ENCODE data around the gene LIN9. TPM values are rescaled to one million over a fixed set of nuclear protein-coding genes. Genes with fewer than 3 reads are reported as not detected.

LIN9 gene
- total and polyA plus RNA-seq, 2 experiments from 2014 or later = 9.7 to 11.3 TPM

- Histone ChIP-seq H3K36me3 (peaks cover 18% of the 10 kb centered on the region), H3K9me3 (ENCODE audit: low read depth) (no peaks in the 10 kb centered on the region), H3K27ac (no peak overlapping the region), H3K4me1 (ENCODE audit: low read depth) (no peaks in the 10 kb centered on the region), H3K4me3 (no peak overlapping the region), H3K27me3 (no peaks in the 10 kb centered on the region)
- no peak for TF ChIP-seq CTCF (IDR thresholded peaks at IDR 0.05; ENCODE audit: low read depth, low read length)
- no peak for DNase-seq (ENCODE audit: low read depth in 1 of 2, low spot score in 1 of 2)
Measured at GRCh38 chr1:226281058-226281457, 27.9 kb downstream of the LIN9 start.

GRCh38 chr1:226279498-226279897 is 29.5 kb downstream of the LIN9 start:
- no peak overlapping the region for H3K27ac ChIP-seq
- no peak for DNase-seq (ENCODE audit: low read depth in 1 of 2, low spot score in 1 of 2)
- H3K4me3 ChIP-seq = no peak overlapping the region
- no peaks in the 10 kb centered on the region for H3K27me3 ChIP-seq
- TF ChIP-seq CTCF (IDR thresholded peaks at IDR 0.05; ENCODE audit: low read depth, low read length) = no peak
- H3K4me1 ChIP-seq (ENCODE audit: low read depth) = peaks cover 2% of the 10 kb centered on the region
- no peaks in the 10 kb centered on the region for H3K9me3 ChIP-seq (ENCODE audit: low read depth)
- H3K36me3 ChIP-seq = peaks cover 4% of the 10 kb centered on the region

GRCh38 chr1:226277897-226278296 is 31.1 kb downstream of the LIN9 start:
- Histone ChIP-seq H3K4me3 (no peak overlapping the region), H3K4me1 (ENCODE audit: low read depth) (peaks cover 18% of the 10 kb centered on the region), H3K27ac (peak overlapping the region; percentile 48), H3K27me3 (no peaks in the 10 kb centered on the region), H3K36me3 (peaks cover 3% of the 10 kb centered on the region), H3K9me3 (ENCODE audit: low read depth) (no peaks in the 10 kb centered on the region)
- TF ChIP-seq CTCF (IDR thresholded peaks at IDR 0.05; ENCODE audit: low read depth, low read length) = no peak
- DNase-seq (ENCODE audit: low read depth in 1 of 2, low spot score in 1 of 2) = no peak

- peaks cover 3% of the 10 kb centered on the region for H3K36me3 ChIP-seq
- no peak overlapping the region for H3K27ac ChIP-seq
- peaks cover 24% of the 10 kb centered on the region for H3K4me1 ChIP-seq (ENCODE audit: low read depth)
- no peaks in the 10 kb centered on the region for H3K27me3 ChIP-seq
- H3K9me3 ChIP-seq (ENCODE audit: low read depth) = no peaks in the 10 kb centered on the region
- no peak for DNase-seq (ENCODE audit: low read depth in 1 of 2, low spot score in 1 of 2)
- H3K4me3 ChIP-seq = no peak overlapping the region
- no peak for TF ChIP-seq CTCF (IDR thresholded peaks at IDR 0.05; ENCODE audit: low read depth, low read length)
Measured at GRCh38 chr1:226276987-226277386, 32.0 kb downstream of the LIN9 start.

- Histone ChIP-seq H3K27ac (peak overlapping the region; percentile 28), H3K4me1 (ENCODE audit: low read depth) (peaks cover 32% of the 10 kb centered on the region), H3K27me3 (no peaks in the 10 kb centered on the region), H3K9me3 (ENCODE audit: low read depth) (no peaks in the 10 kb centered on the region), H3K36me3 (peaks cover 3% of the 10 kb centered on the region), H3K4me3 (no peak overlapping the region)
- DNase-seq (ENCODE audit: low read depth in 1 of 2, low spot score in 1 of 2) = no peak
- no peak for TF ChIP-seq CTCF (IDR thresholded peaks at IDR 0.05; ENCODE audit: low read depth, low read length)
Measured at GRCh38 chr1:226276077-226276682, 32.8 kb downstream of the LIN9 start.
